OCI-LY7 (cell line): ENCODE results near the gene CYFIP2. TPM values are rescaled to one million over a fixed set of nuclear protein-coding genes. Genes with fewer than 3 reads are reported as not detected.

ENCODE experiments used
- BruUV-seq: library from RNA; stranded (reverse); fragments of 400-500 nt; replicated peaks from 2 replicates; lab custom pipeline; 2021; lab: Mats Ljungman, UMichigan
- CTCF ChIA-PET: fragments of 300-600 bp; sonication (Branson Sonifier 250); formaldehyde crosslinking; loops from one replicate; lab custom pipeline; 2022; ENCODE audit warnings: antibody characterized with exemption; ENCODE audit not compliant: unreplicated experiment; lab: Charles Lee
- POLR2A ChIA-PET: fragments of 300-600 bp; sonication (Branson Sonifier 250); formaldehyde crosslinking; loops from one replicate; lab custom pipeline; 2022; ENCODE audit warnings: antibody characterized with exemption; lab: Charles Lee
- DNase-seq: peaks from one replicate; pipeline ENCODE4 v3.0.0-alpha.2; 2015; ENCODE audit warnings: low spot score
- H2AFZ ChIP-seq: fragments of 200-600 bp; sonication (generic), shearing (Covaris generic); 2 replicates; pipeline ENCODE4 v1.6.1; 2014; ENCODE audit warnings: mild to moderate bottlenecking, antibody characterized with exemption, low read length, moderate library complexity
- H3K27ac ChIP-seq: fragments of 200-600 bp; sonication (generic); 2 replicates; pipeline ENCODE4 v1.5.1; 2014; ENCODE audit warnings: mixed run types, low read depth, mild to moderate bottlenecking, moderate library complexity, low read length, inconsistent platforms; ENCODE audit not compliant: poor library complexity, severe bottlenecking
- H3K36me3 ChIP-seq: fragments of 200-600 bp; sonication (generic); 2 replicates; pipeline ENCODE4 v1.6.1; 2014; ENCODE audit warnings: mild to moderate bottlenecking, antibody characterized with exemption, low read length, moderate library complexity, mixed read lengths; ENCODE audit not compliant: insufficient read depth
- H3K4me1 ChIP-seq: fragments of 200-600 bp; sonication (generic); 2 replicates; pipeline ENCODE4 v1.5.1; 2014; ENCODE audit warnings: mild to moderate bottlenecking, low read length; ENCODE audit not compliant: insufficient read depth, poor library complexity, severe bottlenecking
- H3K4me2 ChIP-seq: fragments of 200-600 bp; sonication (generic); 2 replicates; pipeline ENCODE4 v1.6.1; 2014; ENCODE audit warnings: mild to moderate bottlenecking, low read length
- H3K4me3 ChIP-seq: fragments of 200-600 bp; sonication (generic); 2 replicates; pipeline ENCODE4 v1.5.1; 2014; ENCODE audit warnings: mild to moderate bottlenecking, low read depth, low read length; ENCODE audit not compliant: poor library complexity, severe bottlenecking
- H3K79me2 ChIP-seq: fragments of 200-600 bp; sonication (generic); 2 replicates; pipeline ENCODE4 v1.6.1; 2016; ENCODE audit warnings: low read depth, mild to moderate bottlenecking, low read length, moderate library complexity, mixed read lengths; ENCODE audit not compliant: insufficient read depth
- H3K9me2 ChIP-seq: fragments of 200-600 bp; sonication (generic); 2 replicates; pipeline ENCODE4 v1.6.1; 2016; ENCODE audit warnings: mild to moderate bottlenecking, low read length, mixed read lengths; ENCODE audit not compliant: insufficient read depth
- H3K9me3 ChIP-seq: fragments of 200-600 bp; sonication (generic); 2 replicates; pipeline ENCODE4 v1.6.1; 2014; ENCODE audit warnings: mild to moderate bottlenecking, mixed run types, low read length, mixed read lengths
- H4K20me1 ChIP-seq: fragments of 200-600 bp; sonication (generic); 2 replicates; pipeline ENCODE4 v1.6.1; 2014; ENCODE audit warnings: mild to moderate bottlenecking, antibody characterized with exemption, low read length, moderate library complexity, mixed read lengths; ENCODE audit not compliant: insufficient read depth
- EZH2phosphoT487 ChIP-seq: fragments of 200-600 bp; sonication (generic); IDR thresholded peaks from 2 replicates; pipeline ENCODE4 v1.6.1; 2018; ENCODE audit warnings: low read depth, borderline replicate concordance, mild to moderate bottlenecking, mixed run types, antibody characterized with exemption, low read length, moderate library complexity, mixed read lengths
- intact Hi-C: fragments of 100-400 bp; cut with micrococcal nuclease; formaldehyde crosslinking; loops from one replicate; pipeline ENCODE4 v1.10.0; 2022; ENCODE audit not compliant: unreplicated experiment
- total RNA-seq, 2 experiments: library from RNA; depleted of rRNA in 1 of 2; stranded (reverse); fragments of >200 nt in 1 of 2; shearing (Covaris generic) in 1 of 2; gene quantifications; 2 replicates each; pipeline ENCODE4 v1.2.3, GENCODE V29; 2014 to 2022
- TF ChIP-seq, protein P1 (sequence below): fragments of 200-600 bp; sonication (generic); conservative IDR thresholded peaks from 2 replicates; pipeline ENCODE4 v1.5.1; 2014; ENCODE audit warnings: mild to moderate bottlenecking, antibody characterized with exemption, low read length, moderate library complexity, mixed read lengths

Gene CYFIP2
- total RNA-seq, 2 experiments from 2014 or later: 258 to 419 TPM

GRCh38 chr5:157387041-157387563, 121.2 kb downstream of the CYFIP2 start:
- Histone ChIP-seq H3K9me2 (no peaks in the 10 kb centered on the region), H3K27ac (no peak overlapping the region), H3K9me3 (no peaks in the 10 kb centered on the region), H3K79me2 (no peaks in the 10 kb centered on the region), H4K20me1 (no peaks in the 10 kb centered on the region), H3K36me3 (peaks cover 98% of the 10 kb centered on the region), H3K4me3 (no peak overlapping the region), H2AFZ (no peak overlapping the region), H3K4me2 (no peak overlapping the region), H3K4me1 (no peaks in the 10 kb centered on the region)
- intact Hi-C loops: no loop called here
- CTCF ChIA-PET: interaction anchor here (1.0 kb wide), 1 partner anchor 9 kb away, joined by 3 read pairs; no protein-coding TSS in a partner anchor
- BruUV-seq: TSS peak; percentile 27
- no peak for DNase-seq
- POLR2A ChIA-PET: interaction anchor here (0.5 kb wide), 1 partner anchor 204 kb away, joined by 3 read pairs; no protein-coding TSS in a partner anchor
- no peak for TF ChIP-seq EZH2phosphoT487
- TF ChIP-seq, protein P1, sequence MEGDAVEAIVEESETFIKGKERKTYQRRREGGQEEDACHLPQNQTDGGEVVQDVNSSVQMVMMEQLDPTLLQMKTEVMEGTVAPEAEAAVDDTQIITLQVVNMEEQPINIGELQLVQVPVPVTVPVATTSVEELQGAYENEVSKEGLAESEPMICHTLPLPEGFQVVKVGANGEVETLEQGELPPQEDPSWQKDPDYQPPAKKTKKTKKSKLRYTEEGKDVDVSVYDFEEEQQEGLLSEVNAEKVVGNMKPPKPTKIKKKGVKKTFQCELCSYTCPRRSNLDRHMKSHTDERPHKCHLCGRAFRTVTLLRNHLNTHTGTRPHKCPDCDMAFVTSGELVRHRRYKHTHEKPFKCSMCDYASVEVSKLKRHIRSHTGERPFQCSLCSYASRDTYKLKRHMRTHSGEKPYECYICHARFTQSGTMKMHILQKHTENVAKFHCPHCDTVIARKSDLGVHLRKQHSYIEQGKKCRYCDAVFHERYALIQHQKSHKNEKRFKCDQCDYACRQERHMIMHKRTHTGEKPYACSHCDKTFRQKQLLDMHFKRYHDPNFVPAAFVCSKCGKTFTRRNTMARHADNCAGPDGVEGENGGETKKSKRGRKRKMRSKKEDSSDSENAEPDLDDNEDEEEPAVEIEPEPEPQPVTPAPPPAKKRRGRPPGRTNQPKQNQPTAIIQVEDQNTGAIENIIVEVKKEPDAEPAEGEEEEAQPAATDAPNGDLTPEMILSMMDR: no peak

DNA sequence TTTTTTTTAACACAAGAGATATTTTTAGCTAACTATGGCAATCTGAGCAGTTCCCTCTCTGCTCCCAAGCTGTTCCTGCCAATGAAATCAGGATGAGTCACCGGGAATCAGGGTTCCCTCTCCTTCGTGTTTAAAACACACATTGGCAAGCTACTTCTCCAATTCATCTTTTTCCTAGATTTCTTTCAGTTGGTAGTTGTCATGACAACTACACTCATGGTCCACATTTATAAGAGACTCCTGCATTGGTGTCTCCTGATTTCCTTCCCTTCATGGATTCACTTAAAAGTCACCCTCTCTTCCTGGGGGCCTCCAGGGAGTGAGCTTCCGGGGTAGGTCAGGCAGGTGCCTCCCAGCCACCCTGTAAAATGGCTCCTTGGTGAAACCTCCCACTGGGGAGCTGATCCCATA, 121.8 kb downstream of the CYFIP2 start:
- POLR2A ChIA-PET: interaction anchor here (0.5 to 1.6 kb wide), 5 partner anchors 9 to 354 kb away, joined by 3 to 4 read pairs (median 3); no protein-coding TSS in a partner anchor
- CTCF ChIA-PET: interaction anchor here (1.0 kb wide), 1 partner anchor 9 kb away, joined by 3 read pairs; no protein-coding TSS in a partner anchor

More for the DNA sequence above, 121.8 kb downstream of the CYFIP2 start:
- BruUV-seq: no TSS peak
- H4K20me1 ChIP-seq: no peaks in the 10 kb centered on the region
- H3K9me3 ChIP-seq: no peaks in the 10 kb centered on the region
- H3K79me2 ChIP-seq: no peaks in the 10 kb centered on the region
- H3K36me3 ChIP-seq: peaks cover 98% of the 10 kb centered on the region
- no peak for TF ChIP-seq EZH2phosphoT487
- TF ChIP-seq, protein P1: no peak
- no peaks in the 10 kb centered on the region for H3K9me2 ChIP-seq
- no peak overlapping the region for H3K4me2 ChIP-seq
- H3K27ac ChIP-seq: no peak overlapping the region
- no peak overlapping the region for H2AFZ ChIP-seq
- intact Hi-C loops: no loop called here
- DNase-seq: no peak
- no peak overlapping the region for H3K4me3 ChIP-seq
- H3K4me1 ChIP-seq: no peaks in the 10 kb centered on the region
